OCI-M2 (cell line): ENCODE measurements around the gene ICAM1.

Experiments
- DNase-seq: peaks from one replicate; lab custom pipeline; 2025; ENCODE audit not compliant: unreplicated experiment; lab: John Stamatoyannopoulos, UW

The ICAM1 gene

GRCh38 chr19:10321417-10321797, 50.5 kb downstream of the ICAM1 start:
- DNase-seq, result no peak

GRCh38 chr19:10321874-10322835, 51.2 kb downstream of the ICAM1 start:
- DNase-seq, result no peak

DNA sequence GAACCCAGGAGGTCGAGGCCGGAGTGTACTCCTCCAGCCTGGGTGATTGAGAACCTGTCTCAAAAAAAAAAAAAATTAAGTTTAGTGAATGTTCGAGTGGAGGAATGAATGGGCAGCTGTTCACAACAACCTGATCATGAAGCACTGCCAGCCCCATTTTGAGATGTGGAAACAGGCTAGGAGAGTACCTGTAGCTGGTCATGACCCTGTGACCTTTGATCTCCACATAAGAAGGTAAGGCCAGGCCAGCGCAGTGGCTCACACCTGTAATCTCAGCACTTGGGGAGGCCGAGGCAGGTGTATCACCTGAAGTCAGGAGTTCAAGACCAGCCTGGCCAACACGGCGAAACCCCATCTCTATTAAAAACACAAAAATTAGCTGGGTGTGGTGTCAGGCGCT, 54.8 kb downstream of the ICAM1 start:
- DNase-seq, result no peak

- DNase-seq, result no peak
Measured at GRCh38 chr19:10327793-10328192, 56.9 kb downstream of the ICAM1 start.

- DNase-seq, result no peak
Measured at GRCh38 chr19:10328558-10329429, 57.9 kb downstream of the ICAM1 start.

DNA sequence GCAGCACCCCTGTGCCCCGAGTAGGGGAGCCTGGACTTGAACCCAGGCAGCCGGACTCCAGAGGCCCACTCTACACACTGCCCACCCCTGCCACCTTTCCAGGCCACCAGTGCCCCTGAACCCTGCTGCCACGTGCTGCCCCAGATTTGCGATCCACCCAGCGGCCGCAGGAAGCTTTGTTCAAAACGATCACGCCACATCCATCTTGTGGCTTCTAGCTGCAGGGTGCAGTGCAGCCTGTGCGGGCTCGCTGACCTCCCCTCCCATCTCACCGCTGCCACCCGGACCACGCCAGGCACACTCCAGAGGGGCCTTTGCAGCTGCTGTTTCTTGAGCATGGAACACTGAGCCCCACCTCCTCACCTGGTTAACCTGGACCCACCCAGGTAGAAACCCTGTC, 58.6 kb downstream of the ICAM1 start:
- no peak for DNase-seq

DNA sequence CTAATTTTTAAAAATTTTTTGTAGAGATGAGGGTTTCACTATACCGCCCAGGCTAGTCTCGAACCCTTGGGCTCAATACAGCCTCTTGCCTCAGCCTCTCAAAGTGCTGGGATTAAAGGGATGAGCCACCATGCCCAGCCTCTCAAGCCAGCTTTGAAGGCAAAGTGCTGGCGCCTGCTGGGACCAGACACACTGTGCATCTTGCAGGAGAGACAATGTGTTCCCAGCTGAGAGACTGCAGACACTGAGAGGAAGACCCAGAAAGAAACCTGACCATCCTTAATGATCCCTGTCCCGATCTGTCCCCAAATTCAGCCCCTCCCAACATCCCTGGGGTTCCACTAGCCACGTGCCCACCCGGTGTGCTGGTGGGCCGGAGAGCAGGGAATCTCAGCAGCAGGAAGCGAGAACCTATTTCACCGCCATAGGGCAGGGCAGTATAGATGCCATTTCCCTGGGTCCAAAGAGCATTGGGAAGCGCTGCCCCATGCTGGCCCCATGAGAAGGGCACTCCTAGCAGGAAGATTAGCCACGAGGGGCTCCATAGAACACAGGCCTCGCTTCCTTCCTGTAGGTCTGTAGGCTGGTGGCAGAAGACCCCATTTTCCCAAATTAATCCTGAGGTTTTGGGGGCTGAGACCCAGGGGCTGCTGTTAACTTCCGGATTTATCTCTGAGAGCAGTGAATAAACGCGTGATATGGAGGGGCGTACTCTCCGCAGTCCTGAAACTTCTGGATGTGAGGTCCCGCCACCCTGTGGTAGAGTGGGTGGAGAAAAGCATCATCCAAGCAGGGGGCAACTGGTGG, 61.4 kb downstream of the ICAM1 start:
- no peak for DNase-seq

- peak; percentile 100 for DNase-seq
Measured at GRCh38 chr19:10332965-10333757, 62.2 kb downstream of the ICAM1 start, which contains the start of gene RAVER1. TSS of gene RAVER1 (minus strand) at chr19:10333529. CDS start at chr19:10333507, 22 bp downstream.

GRCh38 chr19:10333758-10334587, 63.1 kb downstream of the ICAM1 start:
- DNase-seq, result peak; percentile 98

- peak; percentile 100 for DNase-seq
Measured at GRCh38 chr19:10334588-10335351, 63.9 kb downstream of the ICAM1 start.

DNA sequence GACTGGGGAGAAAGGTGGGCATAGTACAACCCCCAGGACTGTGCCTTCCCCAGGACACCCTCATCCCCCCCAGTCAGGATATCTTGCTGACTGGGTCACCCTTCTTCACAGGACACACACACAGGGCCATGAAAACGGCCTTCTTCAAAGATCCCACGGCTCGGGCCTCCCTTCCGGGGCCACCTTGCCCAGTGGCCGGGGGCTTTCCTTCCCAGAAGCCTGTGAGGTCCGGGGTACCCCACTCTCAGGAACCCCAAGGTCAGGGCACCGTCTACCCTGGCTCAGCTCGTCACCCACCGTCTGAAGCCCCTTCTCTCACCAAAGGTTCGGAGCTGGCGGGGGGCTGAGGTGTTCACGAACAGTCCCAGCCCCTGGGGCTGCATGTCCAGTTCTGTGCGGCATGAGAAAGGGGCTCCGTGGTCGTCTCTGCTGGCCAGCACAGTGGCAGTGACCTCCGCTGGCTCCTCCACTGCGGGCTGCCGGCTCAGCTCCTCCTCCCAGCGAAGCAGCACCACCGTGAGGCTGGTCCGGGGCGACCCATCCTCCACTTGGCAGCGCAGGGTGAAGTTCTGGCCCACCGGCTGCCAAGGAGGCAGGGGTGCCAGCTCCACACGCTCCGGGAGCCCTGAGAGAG, 64.5 kb downstream of the ICAM1 start:
- DNase-seq, result no peak
